T-helper 1 cell treated with Interleukin-12 subunit alpha and Interleukin-12 subunit beta and Interleukin-4 antibody, amounts not matched to agents 30 μg/mL and 1 μg/mL, for 36 hours (primary cell): ENCODE results near the gene MAP4K1.
A peak's percentile ranks its signal among the peaks of the same experiment; 100 is the strongest.
"Not testable (repeated sequence)": the region's sequence is repeated elsewhere in the genome, so short reads cannot be mapped to it uniquely, and the experiment has no call there.

ENCODE experiments used
- H3K27ac Mint-ChIP-seq: one replicate; pipeline ENCODE4 v1.8.0; 2021; ENCODE audit warnings: mild to moderate bottlenecking, mixed read lengths
- H3K27me3 Mint-ChIP-seq: one replicate; pipeline ENCODE4 v1.8.0; 2021; ENCODE audit warnings: low read depth, mixed read lengths
- H3K36me3 Mint-ChIP-seq: one replicate; pipeline ENCODE4 v1.8.0; 2021; ENCODE audit warnings: low read depth, mixed read lengths
- H3K4me1 Mint-ChIP-seq: one replicate; pipeline ENCODE4 v1.8.0; 2021; ENCODE audit warnings: low read depth, mixed read lengths
- H3K4me3 Mint-ChIP-seq: one replicate; pipeline ENCODE4 v1.8.0; 2021; ENCODE audit warnings: mild to moderate bottlenecking, moderate library complexity, mixed read lengths
- H3K9me3 Mint-ChIP-seq: one replicate; pipeline ENCODE4 v1.8.0; 2021; ENCODE audit warnings: mixed read lengths

MAP4K1 gene

DNA sequence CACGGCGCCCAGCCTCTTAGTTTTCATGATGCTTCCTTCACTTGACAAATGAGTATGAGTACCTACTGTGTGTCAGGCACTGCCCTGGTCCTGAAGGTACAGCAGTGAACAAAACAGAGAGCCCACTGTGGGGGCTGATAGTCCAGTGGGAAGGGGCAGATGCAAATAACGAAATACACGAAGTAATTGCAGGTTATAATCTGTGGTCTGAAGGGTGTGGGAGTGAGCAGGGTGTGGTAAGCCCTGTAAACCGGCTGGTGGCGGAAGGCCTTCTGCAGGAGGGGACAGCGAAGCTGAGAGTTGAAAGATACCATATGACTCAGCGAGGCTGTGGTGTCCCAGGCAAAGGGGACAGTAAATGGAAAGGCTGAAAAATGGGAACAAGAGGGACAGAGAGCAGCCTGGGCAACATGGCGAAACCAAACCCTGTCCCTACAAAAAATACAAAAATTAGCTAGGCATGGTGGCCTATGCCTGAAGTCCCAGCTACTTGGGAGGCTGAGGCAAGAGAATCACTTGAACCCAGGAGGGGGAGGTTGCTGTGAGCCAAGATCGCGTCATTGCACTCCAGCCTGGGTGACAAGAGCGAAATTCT, 60.5 kb downstream of the MAP4K1 start:
- peaks cover 2% of the 10 kb centered on the region for H3K36me3 Mint-ChIP-seq
- no peaks in the 10 kb centered on the region for H3K9me3 Mint-ChIP-seq
- peaks cover 44% of the 10 kb centered on the region for H3K4me1 Mint-ChIP-seq
- peak overlapping the region; percentile 32 for H3K4me3 Mint-ChIP-seq
- H3K27ac Mint-ChIP-seq: peak overlapping the region; percentile 79
- peaks cover 4% of the 10 kb centered on the region for H3K27me3 Mint-ChIP-seq

DNA sequence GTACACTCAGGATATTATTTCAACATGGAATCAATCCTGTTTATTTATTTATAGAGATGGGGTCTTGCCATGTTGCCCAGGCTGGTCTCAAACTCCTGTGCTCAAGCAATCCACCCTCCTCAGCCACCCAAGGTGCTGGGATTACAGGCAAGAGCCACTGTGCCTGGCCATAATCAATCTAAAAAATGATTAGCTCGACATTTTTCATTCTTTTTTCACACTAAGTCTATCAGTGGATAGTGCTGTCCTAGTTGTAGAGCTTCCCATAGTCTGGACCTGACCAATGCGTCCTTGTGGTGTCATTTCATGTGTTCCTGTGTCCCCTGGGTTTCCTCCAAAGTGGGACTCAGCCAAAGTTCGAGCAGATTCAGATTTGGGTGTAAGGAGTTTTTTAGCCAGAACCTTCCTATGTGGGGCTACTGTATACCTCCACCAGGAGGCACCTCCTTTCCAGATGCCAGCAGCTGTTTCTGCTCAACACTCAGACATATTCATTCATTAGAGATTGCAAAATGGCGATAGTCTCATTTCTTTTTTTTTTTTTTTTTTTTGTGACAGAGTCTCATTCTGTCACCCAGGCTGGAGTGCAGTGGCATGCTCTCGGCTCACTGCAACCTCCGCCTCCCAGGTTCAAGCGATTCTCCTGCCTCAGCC, 61.1 kb downstream of the MAP4K1 start:
- no peaks in the 10 kb centered on the region for H3K9me3 Mint-ChIP-seq
- no peak overlapping the region for H3K27ac Mint-ChIP-seq
- no peaks in the 10 kb centered on the region for H3K27me3 Mint-ChIP-seq
- H3K36me3 Mint-ChIP-seq: peaks cover 2% of the 10 kb centered on the region
- H3K4me1 Mint-ChIP-seq: peaks cover 41% of the 10 kb centered on the region
- H3K4me3 Mint-ChIP-seq: no peak overlapping the region

DNA sequence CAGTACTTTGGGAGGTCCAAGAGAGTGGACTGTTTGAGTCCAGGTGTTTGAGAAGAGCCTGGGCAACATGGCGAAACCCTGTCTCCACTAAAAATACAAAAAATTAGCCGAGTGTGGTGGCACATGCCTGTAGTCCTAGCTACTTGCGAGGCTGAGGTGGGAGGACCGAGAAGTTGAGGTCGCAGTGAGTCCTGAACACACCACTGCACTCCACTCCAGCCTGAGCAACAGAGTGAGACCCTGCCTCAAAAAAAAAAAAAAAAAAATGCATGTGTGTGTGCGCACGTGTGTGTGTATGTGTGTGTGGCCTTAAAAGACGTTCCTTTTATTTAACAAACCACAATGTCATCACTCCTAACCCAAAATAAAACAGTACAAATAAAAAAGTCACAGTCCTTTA, 62.6 kb downstream of the MAP4K1 start:
- peaks cover 44% of the 10 kb centered on the region for H3K4me1 Mint-ChIP-seq
- H3K36me3 Mint-ChIP-seq: peaks cover 2% of the 10 kb centered on the region
- H3K27me3 Mint-ChIP-seq: no peaks in the 10 kb centered on the region
- H3K9me3 Mint-ChIP-seq: no peaks in the 10 kb centered on the region
- no peak overlapping the region for H3K4me3 Mint-ChIP-seq
- H3K27ac Mint-ChIP-seq: no peak overlapping the region

DNA sequence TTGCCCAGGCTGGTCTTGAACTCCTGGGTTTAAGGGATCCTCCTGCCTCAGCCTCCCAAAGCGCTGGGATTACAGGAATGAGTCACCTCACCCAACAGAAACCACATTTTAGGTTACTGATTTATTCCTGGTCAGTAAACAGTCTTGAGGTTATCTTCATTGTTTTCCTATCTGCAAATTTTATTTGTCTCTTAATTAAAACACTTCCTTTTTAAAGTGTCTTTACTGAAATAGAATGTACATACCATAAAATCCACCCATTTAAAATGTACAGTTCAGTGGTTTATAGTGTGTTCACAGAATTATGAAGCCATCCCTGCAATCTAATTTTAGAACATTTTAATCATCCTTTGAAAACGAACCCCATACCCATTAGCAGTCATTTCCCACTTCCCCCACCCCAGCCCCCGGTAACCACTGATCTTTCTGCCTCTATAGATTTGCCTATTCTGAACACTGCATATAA, 63.0 kb downstream of the MAP4K1 start:
- Mint-ChIP-seq H3K9me3 (no peaks in the 10 kb centered on the region), H3K27me3 (no peaks in the 10 kb centered on the region), H3K27ac (peak overlapping the region; percentile 32), H3K4me3 (no peak overlapping the region), H3K36me3 (peaks cover 2% of the 10 kb centered on the region), H3K4me1 (peaks cover 40% of the 10 kb centered on the region)

DNA sequence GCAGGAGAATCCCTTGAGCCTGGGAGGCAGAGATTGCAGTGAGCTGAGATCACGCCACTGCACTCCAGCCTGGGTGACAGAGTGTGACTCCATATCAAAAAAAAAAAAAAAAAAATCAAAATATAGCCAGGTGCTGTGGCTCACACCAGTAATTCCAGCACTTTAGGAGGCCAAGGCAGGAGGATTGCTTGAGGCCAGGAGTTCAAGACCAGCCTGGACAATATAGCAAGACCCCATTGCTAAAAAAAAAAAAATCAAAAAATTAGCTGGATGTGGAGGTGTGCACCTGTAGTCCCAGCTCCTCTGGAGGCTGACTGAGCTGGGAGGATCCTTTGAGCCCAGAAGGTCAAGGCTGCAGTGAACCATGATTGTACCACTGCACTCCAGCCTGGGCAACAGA, 64.5 kb downstream of the MAP4K1 start:
- H3K4me1 Mint-ChIP-seq: peaks cover 32% of the 10 kb centered on the region
- H3K27ac Mint-ChIP-seq, H3K27me3 Mint-ChIP-seq, H3K36me3 Mint-ChIP-seq, H3K9me3 Mint-ChIP-seq, H3K4me3 Mint-ChIP-seq: not testable (repeated sequence)

DNA sequence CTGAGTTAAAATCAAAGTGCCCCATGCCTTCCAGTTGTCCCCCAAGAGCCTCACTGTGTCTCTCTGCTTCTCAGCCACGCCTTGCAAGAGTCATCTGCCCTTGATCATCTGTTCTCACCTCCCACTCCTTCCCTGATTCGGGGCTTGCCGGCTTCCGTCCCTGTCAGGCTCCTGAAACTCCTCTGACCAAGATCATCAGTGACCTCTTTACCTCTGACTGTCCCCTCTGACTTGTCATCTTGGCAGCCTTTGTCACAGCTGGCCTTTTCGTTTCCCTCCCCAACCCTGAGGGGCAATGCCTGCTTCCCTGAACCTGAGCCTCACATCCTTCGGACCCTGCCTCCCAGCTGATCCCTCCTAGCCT, 66.3 kb downstream of the MAP4K1 start:
- H3K9me3 Mint-ChIP-seq: no peaks in the 10 kb centered on the region
- H3K36me3 Mint-ChIP-seq: peaks cover 2% of the 10 kb centered on the region
- H3K4me1 Mint-ChIP-seq: peaks cover 24% of the 10 kb centered on the region
- no peaks in the 10 kb centered on the region for H3K27me3 Mint-ChIP-seq
- peak overlapping the region; percentile 13 for H3K4me3 Mint-ChIP-seq
- peak overlapping the region; percentile 37 for H3K27ac Mint-ChIP-seq

DNA sequence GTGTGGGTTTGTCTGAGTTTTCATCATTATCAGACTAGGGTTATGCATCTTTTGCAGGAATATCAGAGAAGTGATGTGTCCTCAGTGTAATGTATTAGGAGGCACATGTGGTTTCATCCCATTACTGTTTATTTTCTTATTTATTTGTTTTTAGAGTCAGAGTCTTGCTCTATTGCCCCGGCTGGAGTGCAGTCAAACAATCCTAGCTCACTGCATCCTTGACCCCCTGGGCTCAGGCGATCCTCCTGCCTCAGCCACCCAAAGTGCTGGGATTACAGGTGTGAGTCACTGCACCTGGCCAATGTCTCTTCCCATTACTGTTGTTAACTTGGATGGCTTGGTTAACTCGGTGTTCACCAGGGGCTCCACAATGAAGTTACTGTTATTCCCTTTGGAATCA, 67.4 kb downstream of the MAP4K1 start:
- Mint-ChIP-seq H3K27me3 (no peaks in the 10 kb centered on the region), H3K4me1 (peaks cover 22% of the 10 kb centered on the region)

DNA sequence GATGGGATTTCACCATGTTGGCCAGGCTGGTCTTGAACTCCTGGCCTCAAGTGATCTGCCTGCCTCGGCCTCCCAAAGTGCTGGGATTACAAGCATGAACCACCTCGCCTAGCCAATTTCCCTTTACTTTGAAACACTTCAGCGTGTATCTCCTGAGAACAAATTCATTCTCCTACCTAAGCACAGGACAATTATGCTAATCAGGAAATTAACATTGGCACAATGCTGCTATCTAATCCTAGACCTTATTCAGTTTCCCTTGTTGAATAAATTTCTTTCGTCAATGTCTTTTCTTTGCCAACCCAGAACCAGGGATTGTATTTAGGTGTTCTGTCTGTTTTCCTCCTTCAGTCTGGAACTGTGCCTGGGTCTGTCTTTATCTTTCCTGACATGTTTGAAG, 67.8 kb downstream of the MAP4K1 start:
- H3K27me3 Mint-ChIP-seq: no peaks in the 10 kb centered on the region

More for the DNA sequence above, 67.4 kb downstream of the MAP4K1 start:
- no peak overlapping the region for H3K27ac Mint-ChIP-seq
- H3K4me3 Mint-ChIP-seq: no peak overlapping the region
- peaks cover 2% of the 10 kb centered on the region for H3K36me3 Mint-ChIP-seq
- no peaks in the 10 kb centered on the region for H3K9me3 Mint-ChIP-seq

DNA sequence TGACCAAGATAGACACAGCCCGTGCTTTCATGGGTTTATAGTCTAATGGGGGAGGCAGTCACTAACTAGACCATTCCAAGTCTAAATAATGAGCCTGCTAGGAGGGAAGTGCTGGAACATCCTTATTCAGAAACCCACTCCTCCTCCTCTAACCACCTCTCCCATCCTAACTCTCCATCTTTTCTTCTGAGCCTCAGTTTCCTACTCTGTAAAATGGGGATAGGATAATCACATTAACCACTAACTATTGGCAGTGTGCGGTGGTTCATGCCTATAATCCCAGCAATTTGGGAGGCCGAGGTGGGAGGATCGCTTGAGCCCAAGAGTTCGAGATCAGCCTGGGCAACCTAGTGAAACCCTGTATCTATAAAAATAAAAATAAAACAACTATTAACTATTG, 68.7 kb downstream of the MAP4K1 start:
- Mint-ChIP-seq H3K4me3 (no peak overlapping the region), H3K36me3 (peaks cover 2% of the 10 kb centered on the region), H3K27ac (no peak overlapping the region), H3K9me3 (no peaks in the 10 kb centered on the region), H3K27me3 (no peaks in the 10 kb centered on the region), H3K4me1 (peaks cover 29% of the 10 kb centered on the region)

More for the DNA sequence above, 67.8 kb downstream of the MAP4K1 start:
- Mint-ChIP-seq H3K4me1 (peaks cover 24% of the 10 kb centered on the region), H3K4me3 (no peak overlapping the region), H3K27ac (no peak overlapping the region), H3K36me3 (peaks cover 2% of the 10 kb centered on the region), H3K9me3 (no peaks in the 10 kb centered on the region)

DNA sequence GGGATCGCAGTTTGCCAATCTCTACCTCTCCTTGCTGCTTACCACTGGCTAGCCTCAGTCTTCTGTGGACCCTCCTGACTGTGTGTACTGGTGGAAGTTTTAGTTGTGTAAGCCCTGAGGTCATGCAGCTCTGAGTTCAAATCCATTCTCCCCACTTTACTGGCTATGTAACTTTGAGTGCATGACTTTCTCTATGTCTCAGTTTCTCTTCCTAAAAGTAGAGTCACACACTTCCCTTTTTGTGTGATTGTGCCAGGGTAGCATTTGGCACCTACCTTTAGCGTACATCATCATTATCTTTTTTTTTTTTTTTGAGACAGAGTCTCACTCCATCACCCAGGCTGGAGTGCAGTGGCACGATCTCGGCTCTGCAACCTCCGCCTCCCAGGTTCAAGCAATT, 70.3 kb downstream of the MAP4K1 start:
- Mint-ChIP-seq H3K4me3 (no peak overlapping the region), H3K27me3 (no peaks in the 10 kb centered on the region), H3K36me3 (no peaks in the 10 kb centered on the region), H3K27ac (no peak overlapping the region), H3K4me1 (peaks cover 27% of the 10 kb centered on the region), H3K9me3 (no peaks in the 10 kb centered on the region)

DNA sequence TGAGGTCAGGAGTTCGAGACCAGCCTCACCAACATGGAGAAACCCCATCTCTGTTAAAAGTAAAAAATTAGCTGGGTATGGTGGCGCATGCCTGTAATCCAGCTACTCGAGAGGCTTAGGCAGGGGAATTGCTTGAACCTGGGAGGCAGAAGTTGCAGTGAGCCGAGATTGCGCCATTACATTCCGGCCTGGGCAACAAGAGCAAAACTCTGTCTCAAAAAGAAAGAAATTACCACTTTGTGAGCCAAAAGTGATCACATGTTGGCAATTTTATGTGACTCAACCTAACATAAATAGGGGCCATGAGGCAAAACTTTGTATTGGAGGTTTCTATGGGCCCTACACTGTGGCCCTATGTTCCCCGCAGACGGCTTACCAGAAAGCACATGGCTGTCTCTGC, 72.2 kb downstream of the MAP4K1 start:
- Mint-ChIP-seq H3K36me3 (no peaks in the 10 kb centered on the region), H3K27me3 (no peaks in the 10 kb centered on the region), H3K27ac (no peak overlapping the region), H3K4me1 (peaks cover 22% of the 10 kb centered on the region), H3K4me3 (no peak overlapping the region), H3K9me3 (no peaks in the 10 kb centered on the region)

DNA sequence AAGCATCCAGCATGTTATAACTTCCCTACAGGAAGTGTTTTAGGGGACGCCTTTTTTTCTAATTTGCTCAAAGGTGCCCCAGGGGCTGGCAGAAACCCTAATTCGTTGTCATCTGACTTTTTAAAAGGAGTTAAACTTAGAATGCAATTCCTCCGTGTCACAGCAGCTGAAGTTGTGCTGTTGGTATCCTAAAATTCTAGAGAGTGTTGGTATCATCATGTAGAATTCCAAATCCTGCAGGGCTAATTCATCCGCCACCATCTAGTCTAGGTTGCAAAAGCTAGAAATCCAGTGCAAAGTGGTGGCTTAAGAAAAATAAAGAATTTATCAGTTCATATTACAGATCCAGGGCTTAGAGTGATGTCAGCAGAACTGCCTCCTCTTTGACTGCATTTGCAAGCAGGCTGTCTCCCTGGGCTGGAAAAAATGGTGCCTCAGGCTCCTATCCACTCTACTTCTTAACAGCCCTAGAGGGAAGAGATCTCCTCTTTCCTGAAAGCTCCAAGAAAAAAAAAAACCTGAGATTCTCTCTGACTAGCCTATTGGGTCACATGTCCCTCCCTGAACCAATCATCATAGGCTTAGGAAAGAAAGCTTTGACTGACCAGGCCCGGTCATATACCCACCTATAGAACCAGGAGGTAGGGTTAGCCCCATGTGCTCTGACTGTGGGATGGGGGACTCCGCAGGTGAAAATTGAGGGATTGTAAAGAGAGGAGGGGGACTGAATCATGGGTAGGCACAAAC, 73.0 kb downstream of the MAP4K1 start:
- Mint-ChIP-seq H3K27me3 (no peaks in the 10 kb centered on the region), H3K4me1 (peaks cover 24% of the 10 kb centered on the region), H3K9me3 (no peaks in the 10 kb centered on the region), H3K36me3 (no peaks in the 10 kb centered on the region), H3K27ac (peak overlapping the region; percentile 27), H3K4me3 (peak overlapping the region; percentile 66)

DNA sequence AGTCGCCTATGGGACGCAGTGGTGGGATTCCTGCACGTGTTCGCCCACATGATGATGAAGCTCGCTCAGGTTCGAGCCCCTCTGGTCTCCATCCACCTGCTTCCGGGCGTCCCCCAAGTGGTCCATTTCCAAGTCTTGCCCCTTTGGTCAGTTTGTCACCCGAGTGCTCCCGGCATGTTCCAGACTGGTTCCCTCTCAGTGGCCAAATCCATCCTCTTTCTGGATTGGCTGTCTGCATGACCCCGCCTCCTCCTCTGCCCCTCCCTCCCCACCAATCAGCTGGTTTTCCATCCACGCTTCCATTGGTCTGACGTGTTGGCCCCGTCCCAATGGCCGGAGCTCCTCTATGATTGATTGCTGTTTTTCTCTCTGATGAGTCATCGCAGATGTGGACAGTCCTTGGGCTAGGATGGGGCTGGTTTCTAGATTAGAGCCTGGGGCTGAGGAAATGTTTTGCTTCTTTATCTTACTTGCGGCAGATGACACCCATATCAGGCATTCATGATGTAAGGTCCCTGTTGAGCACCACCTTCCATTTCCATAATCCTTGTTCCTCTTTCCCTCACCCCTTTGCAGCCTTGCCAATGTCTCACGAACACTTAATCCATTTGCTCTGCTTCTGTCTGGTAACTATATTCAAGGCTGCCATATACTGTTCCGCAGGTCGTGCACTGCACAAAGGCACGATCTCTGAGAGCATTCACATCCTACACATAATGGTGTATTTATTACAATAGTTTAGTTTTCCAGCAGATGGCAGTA, 73.8 kb downstream of the MAP4K1 start:
- no peaks in the 10 kb centered on the region for H3K27me3 Mint-ChIP-seq
- H3K9me3 Mint-ChIP-seq: no peaks in the 10 kb centered on the region
- H3K36me3 Mint-ChIP-seq: no peaks in the 10 kb centered on the region
- H3K4me3 Mint-ChIP-seq: peak overlapping the region; percentile 66
- H3K27ac Mint-ChIP-seq: peak overlapping the region; percentile 70
- peaks cover 30% of the 10 kb centered on the region for H3K4me1 Mint-ChIP-seq

DNA sequence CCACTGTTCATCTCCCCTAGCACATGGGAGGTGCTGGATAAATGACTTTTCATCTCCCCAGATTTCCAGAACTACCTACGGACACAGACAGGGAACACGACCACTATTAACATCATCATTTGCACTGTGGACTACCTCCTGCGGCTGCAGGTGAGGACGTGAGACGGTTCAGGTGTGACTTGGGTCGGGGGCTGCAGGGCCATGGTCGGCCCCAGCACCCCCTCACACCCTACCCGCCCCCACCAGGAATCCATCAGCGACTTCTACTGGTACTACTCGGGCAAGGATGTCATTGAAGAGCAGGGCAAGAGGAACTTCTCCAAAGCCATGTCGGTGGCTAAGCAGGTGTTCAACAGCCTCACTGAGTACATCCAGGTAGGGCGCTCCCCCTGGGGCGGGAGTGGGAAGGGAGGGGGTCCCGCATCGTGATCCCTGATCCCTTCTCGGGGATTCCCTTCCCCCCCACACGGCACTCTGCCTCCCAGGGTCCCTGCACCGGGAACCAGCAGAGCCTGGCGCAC, 74.4 kb downstream of the MAP4K1 start:
- H3K9me3 Mint-ChIP-seq: no peaks in the 10 kb centered on the region
- peaks cover 36% of the 10 kb centered on the region for H3K4me1 Mint-ChIP-seq
- H3K36me3 Mint-ChIP-seq: peaks cover 4% of the 10 kb centered on the region
- no peaks in the 10 kb centered on the region for H3K27me3 Mint-ChIP-seq
- H3K4me3 Mint-ChIP-seq: no peak overlapping the region
- H3K27ac Mint-ChIP-seq: no peak overlapping the region
